HL-60/S4 treated with retinoic acid at 250 ng/mL for 4 days and 3 days (cell line): ENCODE results near the gene CSHL1.

Experiments used
- in situ Hi-C: fragments of 300-500 bp; cut with MboI; formaldehyde crosslinking; loops from 2 replicates; pipeline ENCODE4 v1.7.0; 2022; ENCODE audit warnings: low sequenced_read_pairs

The CSHL1 gene

DNA sequence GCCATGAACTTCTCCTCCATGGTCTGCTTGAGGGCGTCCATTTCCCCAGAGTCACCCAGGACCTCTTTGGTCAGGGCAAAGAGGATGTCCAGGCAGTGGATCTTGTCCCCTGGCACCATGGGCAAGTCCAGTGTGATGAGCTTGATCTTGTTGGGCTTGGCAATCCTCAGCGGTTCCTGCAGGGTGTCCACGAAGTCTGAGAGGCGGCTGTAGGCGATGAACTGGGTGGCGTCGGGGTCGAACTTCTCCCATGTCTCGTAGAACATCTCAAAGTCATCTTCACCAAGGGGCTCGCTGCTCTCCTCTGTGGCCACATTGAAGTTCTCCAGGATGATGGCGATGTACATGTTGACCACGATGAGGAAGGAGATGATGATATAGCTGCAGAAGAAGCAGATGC is 30.1 kb upstream of the CSHL1 start:
- in situ Hi-C loops, result no loop called here

DNA sequence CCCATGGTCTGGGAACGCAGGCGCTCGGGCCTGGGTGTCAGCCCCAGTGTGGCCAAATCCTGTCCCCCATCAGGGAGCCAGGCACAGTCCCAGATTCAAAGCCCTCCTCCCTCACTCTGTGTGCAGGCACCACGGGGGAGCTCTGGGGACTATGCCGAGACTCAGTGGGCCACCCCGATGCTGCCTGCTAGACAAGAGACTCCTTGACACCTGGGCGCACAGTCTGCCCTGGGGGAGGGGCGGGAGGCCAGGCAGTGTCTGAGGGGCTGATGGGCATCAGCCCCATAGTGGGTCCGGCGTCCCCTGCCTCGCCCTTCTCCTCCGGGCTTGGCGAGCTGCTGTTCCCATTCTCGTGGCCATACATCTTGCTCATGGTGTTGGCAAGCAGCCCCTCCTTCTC is 29.5 kb upstream of the CSHL1 start:
- in situ Hi-C loops, result no loop called here

DNA sequence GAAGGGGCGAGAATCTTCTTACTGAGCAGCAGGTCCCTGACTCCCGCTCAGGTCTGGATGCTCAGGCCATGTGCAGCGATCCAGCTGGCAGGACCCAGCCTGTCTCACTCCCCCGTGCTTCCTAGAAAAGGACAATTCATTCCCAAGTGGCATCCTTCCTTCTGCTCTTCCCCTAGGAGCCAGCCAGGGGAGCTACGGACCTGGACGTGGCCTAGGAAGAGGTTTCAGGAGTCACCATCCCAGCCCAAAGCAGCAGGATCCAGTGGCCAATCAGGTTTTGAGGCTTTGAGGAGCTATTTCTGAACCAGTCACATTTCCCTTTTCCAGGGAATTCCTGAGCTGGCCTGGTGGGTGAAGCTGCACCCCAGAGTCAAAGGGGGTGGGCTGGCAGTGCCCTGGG is 28.8 kb upstream of the CSHL1 start:
- in situ Hi-C loops, result no loop called here

DNA sequence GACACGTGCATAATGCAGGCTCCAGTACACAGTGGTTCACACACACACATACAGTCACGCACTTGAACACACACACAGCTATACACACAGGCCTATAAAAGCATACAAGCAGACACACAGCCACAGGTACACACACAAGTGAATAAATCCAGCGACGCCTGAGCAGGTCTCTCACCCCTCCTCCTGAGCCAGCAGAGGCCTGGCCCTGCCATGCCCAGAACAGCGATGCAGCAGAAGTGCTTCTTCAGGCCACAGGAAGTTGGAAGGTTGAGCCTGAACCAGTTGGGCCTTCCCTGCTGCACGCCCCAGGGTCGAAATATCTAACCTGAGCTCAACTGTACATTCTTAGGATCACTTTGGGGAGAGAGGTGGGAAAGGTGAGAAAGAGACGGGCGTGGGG is 28.3 kb upstream of the CSHL1 start:
- in situ Hi-C loops, result no loop called here

DNA sequence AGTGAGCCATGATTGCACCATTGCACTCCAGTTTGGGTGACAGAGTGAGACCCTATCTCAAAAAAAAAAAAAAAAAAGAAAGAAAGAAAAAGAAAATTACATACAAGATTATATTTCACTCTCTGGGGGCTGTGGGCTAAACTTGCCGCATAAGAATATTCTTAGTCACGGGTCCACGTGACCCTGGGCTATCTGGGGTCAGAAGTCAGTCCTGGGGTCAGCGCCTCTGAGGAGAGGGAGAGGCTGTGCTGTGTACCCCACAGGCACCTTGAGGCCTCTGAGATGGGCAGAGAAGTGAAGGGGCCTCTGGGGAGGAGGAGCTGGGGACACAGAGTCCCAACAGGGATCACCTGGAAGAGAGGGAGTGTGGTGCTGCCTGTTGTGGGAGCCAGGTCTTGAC is 26.9 kb upstream of the CSHL1 start:
- in situ Hi-C loops, result no loop called here

DNA sequence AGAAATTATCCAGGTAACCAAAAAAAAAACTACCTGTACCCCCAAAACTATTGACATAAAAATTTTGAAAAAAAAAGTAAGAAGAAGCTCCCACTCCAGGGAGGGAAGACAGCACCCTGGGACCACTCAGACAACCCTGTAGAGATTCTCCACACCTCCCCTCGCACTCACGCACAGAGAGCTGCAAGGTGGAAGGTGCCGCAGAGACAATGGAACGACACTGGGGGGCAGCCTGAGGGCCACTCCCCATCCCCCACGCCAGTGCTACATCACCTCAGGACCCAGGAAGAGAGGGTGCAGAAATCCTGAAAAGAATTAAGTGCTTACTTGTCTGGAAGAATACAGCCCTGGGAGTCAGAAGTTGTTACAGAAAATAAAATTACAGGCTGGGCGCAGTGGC is 26.3 kb upstream of the CSHL1 start:
- in situ Hi-C loops, result no loop called here

DNA sequence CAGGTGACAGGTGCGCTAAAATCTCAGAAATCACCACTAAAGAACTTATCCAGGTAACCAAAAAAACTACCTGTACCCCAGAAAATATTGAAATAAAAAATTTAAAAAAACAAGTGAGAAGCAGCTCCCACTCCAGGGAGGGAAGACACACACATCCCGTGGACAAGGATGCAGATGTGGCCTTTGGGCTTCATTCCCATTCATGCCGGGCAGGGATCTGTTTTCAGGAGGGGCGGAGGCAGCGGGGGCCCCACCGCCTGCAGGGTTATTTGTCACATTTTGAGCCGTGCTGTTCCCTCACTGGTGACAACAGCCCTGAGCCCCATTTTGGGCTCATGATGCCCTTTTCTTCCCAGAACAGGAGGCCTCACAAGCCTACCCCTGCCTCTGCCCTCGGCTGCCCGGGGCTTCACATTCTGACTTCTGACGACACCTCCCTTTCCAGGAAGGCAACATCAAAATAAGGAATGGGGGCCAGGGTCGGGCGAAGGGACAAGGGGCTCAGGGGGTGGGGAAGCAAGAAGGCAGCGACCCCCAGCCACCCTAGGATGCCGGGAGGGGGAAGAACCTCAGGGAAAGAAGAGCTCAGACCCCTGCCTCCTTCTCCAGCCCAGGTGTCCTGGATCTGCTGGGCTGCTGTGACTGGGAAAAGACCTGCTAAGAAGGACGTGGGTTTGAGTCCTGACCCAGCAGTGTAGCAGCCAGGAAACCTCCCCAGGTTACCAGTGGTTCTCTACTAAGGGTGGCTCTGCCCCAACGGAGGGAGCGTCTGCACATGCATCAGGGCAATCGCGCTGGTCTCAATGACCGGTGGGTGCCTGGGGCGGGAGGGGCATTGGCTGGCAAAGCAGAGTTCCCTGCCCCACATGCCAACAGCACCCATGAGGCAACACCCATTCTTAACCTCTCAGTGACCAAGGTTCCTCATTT is 23.4 kb upstream of the CSHL1 start:
- in situ Hi-C loops, result no loop called here

DNA sequence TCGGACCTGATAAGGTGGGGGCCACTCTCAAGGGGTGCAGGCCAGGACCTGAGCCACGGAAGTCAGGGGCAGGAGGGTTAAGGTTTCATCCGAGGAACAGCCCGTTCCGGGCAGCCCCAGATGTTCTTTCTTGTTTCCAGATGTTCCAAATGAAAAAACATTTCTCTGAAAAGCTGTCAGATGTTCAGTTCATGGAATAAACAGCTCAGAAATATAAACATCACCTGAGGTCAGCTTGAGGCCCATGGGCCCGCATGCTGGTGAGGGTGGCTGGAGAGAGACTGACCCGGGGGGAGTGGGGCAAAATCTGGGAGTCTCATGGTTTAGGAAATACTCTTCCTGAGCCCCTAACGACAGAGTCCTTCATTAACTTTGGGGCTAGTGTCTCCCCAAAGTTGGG is 22.5 kb upstream of the CSHL1 start:
- in situ Hi-C loops, result no loop called here

DNA sequence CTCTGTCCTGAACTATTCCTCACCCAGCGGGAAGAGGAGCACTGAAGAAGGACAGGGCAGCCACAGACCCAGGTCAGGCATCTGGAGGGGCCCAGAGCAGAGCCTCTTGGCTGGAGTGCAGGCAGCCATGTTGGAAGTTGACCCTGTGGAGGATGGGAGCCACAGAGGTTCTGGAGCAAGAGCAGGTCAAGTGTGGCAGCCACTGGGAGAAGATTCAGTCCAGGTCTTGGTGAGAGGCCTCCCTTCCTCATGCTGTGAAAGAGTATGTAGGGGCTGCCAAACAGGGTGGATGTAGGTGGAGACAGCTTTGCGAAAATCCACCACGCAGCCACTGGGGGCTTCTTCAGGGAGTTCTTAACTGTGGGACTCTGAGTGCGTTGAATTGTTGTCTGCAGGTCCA is 21.7 kb upstream of the CSHL1 start:
- in situ Hi-C loops, result no loop called here

DNA sequence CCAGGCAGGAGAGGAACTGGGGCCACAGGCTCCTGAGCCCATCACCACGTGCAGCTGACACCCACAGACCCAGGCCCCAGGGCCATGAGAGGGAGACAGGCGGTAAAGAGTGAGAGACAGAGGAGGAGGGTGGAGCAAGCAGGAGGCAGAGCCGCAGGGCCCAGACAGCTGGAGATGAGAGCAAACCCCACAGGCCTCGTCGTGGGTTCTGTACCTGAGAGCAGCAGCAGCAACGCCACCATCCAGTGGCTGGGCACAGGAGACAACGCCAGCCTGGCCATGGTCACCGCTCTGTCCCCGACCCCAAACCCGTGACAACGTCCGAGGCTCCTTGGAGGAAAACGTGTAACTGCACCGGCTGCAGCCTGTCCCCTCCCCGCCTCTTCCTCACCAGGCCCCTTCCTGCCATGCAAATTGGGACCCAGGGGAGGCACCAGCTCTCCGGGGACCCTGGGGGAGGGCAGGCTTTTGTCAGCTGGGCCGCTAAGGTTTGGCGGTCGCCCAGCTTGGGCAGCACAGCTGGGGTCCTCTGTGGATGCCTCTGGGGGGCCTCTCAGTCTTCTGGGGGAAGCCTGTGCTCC is 21.0 kb upstream of the CSHL1 start, which contains the start of gene CD79B:
Gene CD79B, minus strand, starts transcription at position 351 of the 581 bp plus-strand sequence. Its CDS starts 70 bp downstream, at position 281.
- in situ Hi-C loops, result no loop called here

DNA sequence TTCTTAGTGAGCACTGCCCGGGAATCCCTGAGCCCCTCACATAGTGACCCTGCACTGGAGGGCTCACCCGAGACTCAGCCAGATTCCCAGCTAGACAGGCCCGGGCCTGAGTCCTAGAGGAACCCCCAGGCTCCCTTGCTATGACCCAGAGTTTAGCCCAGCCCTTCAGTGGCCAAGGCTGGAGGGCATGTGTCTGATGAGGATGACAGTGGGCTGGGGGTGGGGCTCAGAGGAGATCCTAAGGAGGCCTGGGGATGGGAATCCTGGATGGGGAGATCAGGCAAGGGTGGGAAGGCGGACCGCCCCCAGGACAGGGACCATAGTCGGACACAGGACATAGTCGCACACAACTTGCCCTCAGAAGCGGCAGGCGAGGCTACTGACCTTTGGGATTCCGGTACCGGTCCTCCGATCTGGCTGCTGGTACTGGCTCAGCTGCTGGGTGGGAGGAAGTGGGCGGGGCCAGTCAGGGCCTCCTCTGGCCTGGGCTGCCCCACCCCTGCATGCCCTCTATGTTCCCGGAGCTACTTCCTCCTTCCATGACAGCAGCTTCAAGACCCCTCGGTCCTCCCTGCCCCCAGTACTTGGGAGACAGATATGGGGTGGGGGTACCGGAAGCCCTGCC is 20.0 kb upstream of the CSHL1 start:
- in situ Hi-C loops, result no loop called here

DNA sequence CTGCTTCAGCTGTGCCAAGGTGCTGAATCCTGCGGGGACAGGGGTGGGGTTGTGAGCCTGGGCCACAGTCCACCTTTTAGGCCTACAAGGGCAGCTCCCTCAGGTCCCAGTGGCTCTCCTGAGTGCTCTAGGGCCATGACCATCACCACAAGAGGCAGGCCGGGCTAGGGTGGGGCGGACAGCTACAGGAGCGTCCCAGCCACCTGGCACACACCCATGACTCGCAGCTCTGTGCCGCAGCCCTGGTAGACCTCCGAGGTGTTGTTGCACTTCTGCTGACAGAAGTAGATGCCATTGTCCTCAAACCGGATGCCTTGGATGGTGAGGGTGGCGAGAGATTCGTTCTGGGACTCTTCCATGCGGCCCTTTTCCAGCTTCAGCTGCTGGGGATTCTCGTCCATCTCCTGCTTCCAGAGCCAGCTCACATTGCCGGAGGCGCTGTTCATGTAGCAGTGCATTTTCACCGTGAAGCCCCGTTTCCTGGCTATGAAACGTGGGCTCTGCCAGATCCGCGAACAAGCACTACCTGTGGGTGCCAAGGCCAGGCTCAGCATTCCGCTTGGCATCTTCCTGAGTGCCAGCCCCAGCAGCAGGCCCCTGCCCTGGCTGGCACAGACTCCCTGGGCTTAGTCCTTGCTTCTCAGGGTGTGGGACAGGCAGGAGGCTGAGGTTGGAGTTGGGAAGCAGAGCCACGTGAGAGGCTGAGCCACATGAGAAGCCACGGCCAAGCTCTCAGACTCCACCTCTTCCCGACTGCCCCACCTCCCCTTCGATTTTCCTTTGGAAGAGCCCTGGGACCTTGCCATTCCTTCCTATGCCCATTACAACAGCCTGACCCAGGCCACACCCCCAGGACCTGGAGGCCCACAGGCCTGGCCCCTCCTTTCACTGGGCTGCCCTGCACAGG is 19.1 kb upstream of the CSHL1 start:
- in situ Hi-C loops, result loop anchor here (10.0 kb wide), 1 partner anchor 205 kb away; the partner anchor contains the start of gene ERN1

DNA sequence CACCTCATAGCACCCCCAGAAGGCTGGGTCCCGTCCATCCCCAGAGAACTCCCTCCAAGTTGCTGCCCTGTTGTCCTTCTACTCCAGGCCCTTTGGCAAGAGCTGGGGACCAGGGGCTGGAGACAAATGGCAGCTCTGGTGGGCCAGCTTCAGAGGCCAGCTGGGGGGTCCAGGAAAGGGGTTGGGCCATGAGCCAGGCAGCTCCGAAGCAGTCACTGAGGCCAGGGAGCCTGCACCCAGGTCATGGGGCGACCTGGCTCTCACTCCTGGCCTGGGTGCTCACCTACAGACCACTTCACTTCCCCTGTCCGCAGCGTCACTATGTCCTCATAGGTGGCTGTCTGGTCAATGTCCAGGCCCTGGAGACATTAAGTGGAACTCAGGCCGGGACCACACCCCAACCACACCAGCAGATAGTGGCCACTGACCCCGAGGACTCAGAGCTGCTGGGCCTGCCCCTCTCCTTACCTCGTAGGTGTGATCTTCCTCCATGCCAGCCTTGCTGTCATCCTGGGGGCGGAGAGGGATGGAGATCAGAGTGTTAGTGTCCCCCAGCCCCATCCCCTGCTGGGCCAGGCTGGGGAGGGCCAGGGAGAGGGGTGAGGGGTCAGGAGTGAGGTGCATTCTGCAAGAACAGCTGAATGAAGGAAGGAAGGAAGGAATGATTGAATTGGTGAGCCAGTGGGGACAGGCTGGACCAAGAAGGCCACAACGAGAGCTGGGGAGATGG is 18.1 kb upstream of the CSHL1 start:
- in situ Hi-C loops, result loop anchor here (10.0 kb wide), 1 partner anchor 206 kb away; the partner anchor contains the start of gene ERN1

DNA sequence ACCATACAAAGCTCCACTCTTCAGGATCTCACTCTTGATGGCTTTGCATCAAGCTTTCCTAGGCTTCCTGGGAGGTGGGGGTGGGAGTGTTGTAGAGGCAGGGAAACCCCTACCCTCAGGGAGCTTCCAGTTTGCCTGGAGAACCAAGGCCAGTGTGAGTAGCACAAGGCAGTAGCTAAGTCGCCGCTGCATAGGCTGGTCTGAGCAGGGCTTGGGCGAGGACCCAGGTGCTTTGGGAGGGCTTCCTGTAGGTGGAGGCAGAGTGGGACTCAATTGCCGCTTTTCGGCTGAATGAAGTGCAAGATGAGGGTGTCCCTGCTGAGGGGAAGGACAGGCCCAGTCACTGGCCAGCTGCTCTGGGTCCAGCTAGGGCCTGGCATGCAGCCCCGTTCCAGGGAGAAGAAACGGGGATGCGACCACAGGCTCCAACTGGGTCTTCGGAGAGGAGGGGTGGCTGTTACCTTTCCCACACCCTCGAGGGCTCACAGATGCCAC is 17.2 kb upstream of the CSHL1 start:
- in situ Hi-C loops, result loop anchor here (10.0 kb wide), 1 partner anchor 207 kb away; the partner anchor contains the start of gene ERN1

DNA sequence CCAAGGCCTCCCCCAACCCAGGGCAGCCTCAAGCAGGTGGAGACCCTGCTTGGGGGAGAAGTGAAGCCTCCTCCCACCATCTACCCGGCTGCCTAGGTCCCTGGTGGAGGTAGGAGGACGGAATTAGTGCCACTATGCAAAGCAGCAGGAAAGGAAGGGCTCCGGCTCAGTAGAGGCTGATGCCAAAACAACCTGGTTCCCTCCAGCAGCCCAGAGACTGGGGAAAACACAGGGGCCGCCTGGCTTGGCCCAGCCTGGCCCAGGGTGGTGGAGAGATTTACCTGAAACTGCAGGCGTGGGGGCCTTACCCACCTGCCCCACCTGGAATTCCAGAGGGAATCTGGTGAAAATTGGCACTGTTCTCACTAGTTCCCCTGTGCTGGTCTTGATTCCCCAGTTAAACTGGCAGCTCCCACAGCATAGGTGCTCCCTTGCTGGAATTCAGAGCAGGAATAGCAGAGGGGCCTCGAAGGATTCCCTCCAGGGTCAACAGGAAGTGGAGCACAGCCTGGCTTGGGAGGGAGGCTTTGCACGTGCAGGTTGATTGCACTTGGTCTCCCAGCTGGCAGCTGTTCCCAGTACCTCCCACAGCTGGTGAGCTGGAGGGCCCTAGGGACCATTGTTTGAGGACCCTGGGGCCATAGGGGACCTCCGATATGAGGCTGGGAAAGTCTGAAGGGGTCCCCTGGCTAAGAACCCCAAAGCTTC is 16.6 kb upstream of the CSHL1 start:
- in situ Hi-C loops, result loop anchor here (10.0 kb wide), 1 partner anchor 207 kb away; the partner anchor contains the start of gene ERN1

DNA sequence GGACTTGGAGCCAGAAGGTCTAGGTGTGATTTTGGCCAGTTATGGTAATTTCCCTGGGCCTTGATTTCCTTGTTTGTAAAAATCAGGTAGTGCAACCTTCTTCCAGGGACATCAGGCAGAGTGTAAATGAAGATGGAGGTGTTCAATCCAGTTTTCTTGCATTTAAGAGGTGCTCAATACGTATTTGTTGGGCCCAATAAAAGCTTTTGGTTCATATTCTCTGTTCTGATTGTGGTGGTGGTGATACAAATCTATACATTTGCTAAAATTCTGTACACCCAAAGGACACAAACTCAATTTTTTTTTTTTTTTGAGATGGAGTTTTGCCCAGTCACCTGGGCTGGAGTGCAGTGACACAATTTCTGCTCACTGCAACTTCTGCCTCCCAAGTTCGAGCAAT is 15.1 kb upstream of the CSHL1 start:
- in situ Hi-C loops, result loop anchor here (10.0 kb wide), 1 partner anchor 209 kb away; the partner anchor contains the start of gene ERN1

DNA sequence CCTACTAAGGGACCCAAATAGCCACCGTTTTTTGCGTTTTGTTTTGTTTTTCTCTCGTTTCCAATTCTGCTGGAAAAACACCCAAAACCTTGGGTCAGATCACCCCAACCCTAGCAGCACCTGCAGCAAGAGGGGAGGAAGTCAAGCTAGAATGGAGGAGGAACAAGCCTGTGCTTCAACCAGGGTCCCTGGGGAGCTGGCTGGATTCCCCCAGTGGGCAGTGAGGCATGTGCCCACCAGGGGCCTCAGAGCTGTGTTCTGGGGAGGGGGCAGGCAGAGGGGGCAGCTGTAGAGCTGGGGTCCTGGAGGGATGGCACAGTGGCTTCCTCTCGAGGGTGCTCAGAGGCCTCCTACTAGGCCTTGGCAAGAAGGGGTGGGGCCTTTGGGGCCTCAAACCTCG is 14.6 kb upstream of the CSHL1 start:
- in situ Hi-C loops, result loop anchor here (10.0 kb wide), 1 partner anchor 209 kb away; the partner anchor contains the start of gene ERN1

DNA sequence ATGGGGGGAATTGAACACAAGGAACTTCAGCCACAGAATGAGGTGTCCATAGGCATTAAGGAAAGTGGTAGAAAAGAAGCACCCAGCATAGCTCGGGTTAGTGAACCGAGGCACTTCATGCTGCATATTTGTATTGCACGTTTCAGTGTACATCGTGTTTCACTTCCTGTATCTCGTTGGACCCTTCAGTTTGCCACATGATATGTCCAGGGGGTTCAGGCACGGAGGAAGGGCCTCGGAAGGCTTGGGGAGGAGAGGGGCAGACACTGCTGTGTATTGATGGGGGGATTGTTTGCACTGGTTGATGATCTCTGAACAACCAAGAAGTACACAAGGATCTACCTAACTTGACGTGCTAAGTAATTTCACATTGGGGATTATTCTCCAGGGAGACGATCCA is 11.3 kb upstream of the CSHL1 start:
- in situ Hi-C loops, result loop anchor here (10.0 to 25.0 kb wide), 2 partner anchors 212 to 365 kb away; partner anchors contain the start of gene ERN1

DNA sequence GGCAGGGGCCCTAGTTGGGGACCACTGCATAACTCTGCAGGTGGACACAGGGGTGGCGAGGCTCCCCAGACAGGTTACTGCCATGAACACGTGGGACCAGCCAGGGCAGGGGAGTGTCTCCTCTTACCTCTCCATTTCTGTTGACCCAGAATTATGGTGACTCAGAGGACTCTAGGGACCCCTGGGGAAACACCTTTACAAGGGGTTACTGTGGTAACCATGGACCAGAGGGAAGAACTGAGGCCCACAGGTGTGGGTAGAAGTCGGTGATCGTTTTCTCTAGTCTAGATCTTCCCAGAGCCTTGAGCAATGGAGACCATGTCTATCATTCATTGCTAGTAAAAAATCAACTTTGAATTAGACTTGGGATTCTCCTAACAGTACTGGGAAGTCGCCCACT is 9.7 kb upstream of the CSHL1 start:
- in situ Hi-C loops, result loop anchor here (10.0 to 25.0 kb wide), 2 partner anchors 214 to 367 kb away; partner anchors contain the start of gene ERN1
